Activated CD4-positive, alpha-beta T cell treated with anti-CD3 and anti-CD28 coated beads, Interleukin-2, amount 50 U/mL, for 4 hours (primary cell): Measurements from ENCODE around the gene KLHL3.

Experiments used
- DNase-seq, 2 experiments: peaks; one replicate each; pipeline ENCODE4 v3.0.0-alpha.2; 2020

KLHL3 gene

DNA sequence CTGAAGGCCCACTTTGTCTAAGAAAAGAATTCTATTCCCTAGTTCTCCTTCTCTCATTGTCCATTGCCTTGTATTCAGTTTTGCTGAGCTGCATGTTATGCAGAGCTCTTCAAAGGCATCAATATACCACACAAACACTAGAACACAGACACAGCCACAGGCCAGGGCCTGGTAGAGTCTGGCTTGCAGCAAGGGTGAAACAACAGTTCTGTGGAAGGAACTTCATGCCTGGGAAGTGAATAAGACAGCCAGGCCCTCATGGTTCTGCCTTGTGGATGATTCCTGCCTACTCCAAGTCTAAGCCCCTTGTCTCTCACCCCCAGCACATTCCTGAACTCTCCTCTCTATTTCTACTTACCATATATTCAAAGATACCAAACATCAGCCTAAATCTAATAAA lies 30.8 kb downstream of the KLHL3 start:
- DNase-seq: no peak

GRCh38 chr5:137703565-137703964 lies 32.3 kb downstream of the KLHL3 start:
- DNase-seq: no peak

DNA sequence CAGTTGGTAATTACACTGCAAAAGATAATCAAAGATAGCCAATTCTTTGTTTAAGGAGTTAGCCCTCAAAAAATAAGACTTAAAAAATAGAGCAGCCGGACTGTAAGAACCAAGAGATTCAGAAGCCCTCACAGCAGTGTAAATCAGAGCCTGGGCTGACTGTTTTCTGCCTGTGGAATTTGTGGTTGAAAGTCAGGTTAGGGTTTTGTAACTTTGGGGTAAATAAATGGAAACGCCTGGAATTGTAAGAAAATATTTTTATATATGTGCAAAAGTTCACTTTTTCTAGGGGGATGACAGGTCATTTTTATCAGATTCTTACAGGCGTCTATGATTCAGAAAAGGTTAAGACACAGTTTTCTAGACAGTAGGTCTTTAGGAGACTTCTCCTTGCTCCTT lies 35.6 kb downstream of the KLHL3 start:
- DNase-seq: no peak

DNA sequence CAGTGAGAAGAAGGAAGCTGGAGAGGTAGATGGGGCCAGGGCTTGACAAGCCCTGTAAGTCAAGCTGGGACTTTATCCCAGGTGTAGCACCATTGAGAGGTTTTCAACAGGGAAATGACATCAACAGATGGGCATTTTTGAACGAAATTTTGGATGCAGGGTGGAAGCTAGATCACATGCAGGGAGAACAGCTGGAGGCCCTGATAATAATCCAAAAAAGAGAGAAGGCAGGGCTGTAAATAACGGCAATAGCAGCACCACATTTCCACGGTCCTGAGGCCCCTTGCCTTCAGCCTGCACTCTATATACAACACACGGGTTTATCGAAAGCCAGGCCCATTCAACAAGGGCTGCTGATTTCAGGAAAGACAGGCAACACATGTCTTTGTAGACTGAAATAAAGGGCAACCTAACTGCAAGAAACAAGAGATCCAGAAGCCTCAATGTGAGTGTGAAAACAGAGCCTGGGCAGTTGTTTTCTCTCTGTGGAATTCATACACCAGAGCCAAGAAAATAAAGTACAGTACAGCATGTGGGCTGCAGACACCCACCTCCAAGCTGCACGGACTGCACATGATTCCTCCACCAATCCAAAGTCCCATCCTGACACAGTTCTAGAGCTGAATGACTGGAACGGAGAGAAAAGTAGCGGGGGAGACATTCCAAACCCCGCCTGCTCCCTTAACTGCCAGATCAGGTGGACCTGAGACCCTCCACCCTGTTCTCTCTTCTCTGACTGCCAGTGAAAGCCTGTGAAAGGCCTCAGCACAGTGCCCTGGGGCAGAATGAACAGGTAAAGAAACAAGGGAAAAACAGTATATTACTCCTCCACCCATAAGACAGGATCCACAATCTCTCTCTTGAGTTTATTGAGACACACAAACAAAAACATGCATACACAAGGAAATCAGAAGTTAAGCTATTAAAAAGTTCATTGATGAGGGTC lies 36.3 kb downstream of the KLHL3 start:
- DNase-seq: no peak

- peak; percentile 15 to 20 for DNase-seq
These were observed 39.4 kb downstream of the KLHL3 start for GRCh38 chr5:137696481-137696880.

GRCh38 chr5:137695651-137696428 lies 40.0 kb downstream of the KLHL3 start:
- DNase-seq: no peak

GRCh38 chr5:137693951-137694721 lies 41.8 kb downstream of the KLHL3 start:
- no peak for DNase-seq

GRCh38 chr5:137693307-137693950 lies 42.5 kb downstream of the KLHL3 start:
- no peak for DNase-seq

DNA sequence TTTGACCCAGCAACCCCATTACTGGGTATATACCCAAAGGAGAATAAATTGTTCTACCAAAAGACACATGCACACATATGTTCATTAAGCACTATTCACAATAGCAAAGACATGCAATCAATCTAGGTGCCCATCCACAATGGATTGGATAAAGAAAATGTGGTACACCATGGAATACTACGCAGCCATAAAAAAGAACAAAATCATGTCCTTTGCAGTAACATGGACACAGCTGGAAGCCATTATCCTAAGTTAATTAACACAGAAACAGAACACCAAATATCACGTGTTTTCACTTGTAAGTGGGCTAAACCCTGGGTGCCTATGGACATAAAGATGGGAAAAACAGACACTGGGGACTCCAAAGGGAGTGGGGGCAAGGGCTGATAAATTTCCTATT lies 46.6 kb downstream of the KLHL3 start:
- no peak for DNase-seq

DNA sequence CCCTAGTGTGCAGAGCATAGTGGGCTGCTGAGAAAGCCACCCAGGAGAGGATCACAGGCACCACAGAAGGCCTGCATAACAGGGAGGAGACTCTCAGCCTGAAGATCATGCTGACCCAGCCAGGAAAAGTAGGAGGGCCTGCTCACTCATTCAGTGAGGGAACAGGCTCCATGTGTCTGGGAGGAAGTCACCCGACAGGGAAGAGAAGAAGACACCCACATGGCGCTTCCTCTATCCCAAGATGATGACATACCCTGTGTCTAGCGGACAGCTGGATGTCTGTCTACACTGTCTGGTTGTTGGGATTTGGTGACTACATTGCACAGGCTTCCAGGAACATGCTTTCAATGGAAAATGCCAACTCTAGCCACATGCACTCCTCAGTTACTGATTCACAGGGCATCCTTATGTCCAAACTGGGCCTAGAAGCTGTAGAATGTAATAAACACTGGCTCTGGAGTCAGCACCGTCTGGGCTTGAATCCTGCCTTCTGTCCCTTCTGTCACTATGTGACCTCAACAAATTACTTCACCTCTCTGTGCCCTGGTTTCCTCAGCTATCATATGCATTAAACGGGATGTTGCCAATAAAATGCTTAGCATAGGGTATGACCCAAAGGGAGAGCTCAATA lies 47.6 kb downstream of the KLHL3 start:
- no peak for DNase-seq

DNA sequence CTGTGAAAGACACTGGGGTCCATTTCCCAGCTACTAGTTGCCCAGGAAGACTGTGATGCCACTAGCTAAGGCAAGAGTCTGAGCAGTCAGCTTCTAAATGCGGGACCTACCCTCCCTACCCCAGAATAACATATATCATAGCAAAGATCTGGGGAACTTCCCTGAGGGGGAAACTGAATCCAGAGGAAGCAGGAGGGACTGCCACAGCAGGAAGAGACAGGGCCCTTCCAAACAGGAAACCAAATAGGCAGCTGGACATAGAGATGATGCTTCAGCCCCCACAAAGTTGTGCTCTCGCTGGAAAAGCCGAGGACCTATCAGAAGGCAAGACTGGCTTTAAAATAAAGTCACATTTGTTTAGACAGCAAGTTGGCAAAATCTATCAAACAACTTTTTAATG lies 51.1 kb downstream of the KLHL3 start:
- no peak for DNase-seq

- DNase-seq: no peak
These were observed 54.7 kb downstream of the KLHL3 start for GRCh38 chr5:137681191-137681590.

DNA sequence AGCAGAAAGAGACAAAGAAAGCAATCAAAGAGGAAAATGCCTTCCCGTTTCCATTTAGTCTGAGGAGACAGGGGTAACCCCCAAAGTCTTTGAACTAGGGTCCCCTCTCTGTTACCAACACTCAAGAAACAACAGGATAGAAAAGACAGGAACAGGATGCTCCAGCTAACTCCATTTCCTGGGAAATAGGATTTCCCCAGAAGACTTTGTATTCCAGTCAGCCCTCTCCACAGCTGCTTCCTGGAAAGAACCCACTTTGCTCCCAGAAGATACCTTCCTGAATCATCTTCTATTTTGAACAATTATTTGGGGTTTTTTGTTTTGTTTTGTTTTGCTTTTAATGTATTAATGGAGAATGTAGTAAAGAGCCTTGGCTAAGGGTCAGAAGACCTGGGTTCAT lies 56.0 kb downstream of the KLHL3 start:
- DNase-seq: no peak

DNA sequence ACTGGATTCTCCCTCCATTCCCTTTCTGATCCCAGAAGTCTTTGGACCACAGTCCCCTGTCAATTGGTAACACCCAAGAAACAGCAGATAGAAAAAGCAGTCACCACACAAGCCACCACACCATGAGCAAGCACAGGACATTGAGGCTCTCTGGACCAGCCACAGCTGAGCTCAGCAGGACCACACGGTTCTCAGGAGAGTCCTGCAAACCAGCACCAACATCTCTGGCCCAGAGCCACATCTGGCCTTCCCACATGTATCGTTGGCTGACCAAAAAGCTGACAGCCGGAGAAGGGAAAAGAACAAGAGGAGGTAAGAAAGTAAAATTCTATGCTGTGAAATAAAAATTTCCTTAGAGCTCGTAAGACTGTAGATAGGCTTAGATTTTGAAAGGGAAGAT lies 56.7 kb downstream of the KLHL3 start:
- DNase-seq: no peak

GRCh38 chr5:137672881-137673280 lies 63.0 kb downstream of the KLHL3 start:
- DNase-seq: no peak

- DNase-seq: no peak
These were observed 63.9 kb downstream of the KLHL3 start for GRCh38 chr5:137672001-137672400.

- no peak for DNase-seq
These were observed 66.1 kb downstream of the KLHL3 start for GRCh38 chr5:137669811-137670210.

DNA sequence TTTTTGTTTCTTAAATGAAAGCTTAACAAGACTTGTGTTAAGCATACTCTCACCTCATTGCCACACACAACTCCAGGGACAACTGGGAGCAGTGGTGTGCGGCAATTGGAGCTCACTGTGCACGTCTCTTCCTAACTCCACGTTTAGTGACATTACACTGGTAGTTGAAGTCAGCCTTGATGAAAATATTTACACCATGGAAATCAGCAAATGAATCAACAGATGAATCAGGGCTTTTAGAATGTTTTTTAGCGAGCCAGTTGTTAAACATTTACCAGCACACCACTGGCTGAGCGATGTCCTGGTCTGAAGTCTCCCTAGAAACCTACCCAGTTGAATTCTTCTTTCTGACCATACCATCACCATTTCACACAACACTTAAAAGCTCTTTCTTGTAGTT lies 67.3 kb downstream of the KLHL3 start:
- DNase-seq: no peak

GRCh38 chr5:137667341-137667740 lies 68.5 kb downstream of the KLHL3 start:
- DNase-seq: no peak

GRCh38 chr5:137666901-137667300 lies 69.0 kb downstream of the KLHL3 start:
- no peak for DNase-seq

DNA sequence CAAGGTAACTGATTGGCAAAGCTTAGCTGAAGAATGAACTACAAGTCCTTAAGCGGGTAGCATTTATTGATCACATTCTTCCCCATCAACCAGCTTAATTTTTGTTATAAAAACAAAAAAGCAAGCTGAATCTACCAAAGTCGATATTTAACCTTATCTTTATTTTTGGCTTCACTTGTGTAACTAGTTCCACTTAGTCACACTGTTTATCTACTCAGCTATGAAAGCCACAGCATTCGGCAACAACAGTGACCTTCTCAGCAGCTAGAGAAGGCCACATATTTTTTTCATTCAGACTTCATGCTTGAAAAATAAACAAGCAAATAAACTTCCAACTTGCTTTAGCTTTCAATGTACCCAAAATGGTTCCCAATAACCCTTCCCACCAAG lies 69.4 kb downstream of the KLHL3 start:
- DNase-seq: no peak
